ENCODE data around the gene TMEM203. TPM values are rescaled to one million over a fixed set of nuclear protein-coding genes. Genes with fewer than 3 reads are reported as not detected.

Gene TMEM203
- total and polyA plus RNA-seq, 9 donors, result 29.2 to 40.8 (median 37.5) TPM

- no peak overlapping the region for H3K27ac ChIP-seq
- TF ChIP-seq CTCF (IDR thresholded peaks at IDR 0.05) (no peak), EP300 (IDR thresholded peaks at IDR 0.05) (no peak), POLR2A (IDR thresholded peaks at IDR 0.05) (no peak)
- no peak overlapping the region for H3K4me3 ChIP-seq
- intact Hi-C loops (cut with DNase I), result no loop called here
- no peaks in the 10 kb centered on the region for H3K27me3 ChIP-seq
- H3K36me3 ChIP-seq, result no peaks in the 10 kb centered on the region
- no peak for DNase-seq
- H3K4me1 ChIP-seq (ENCODE audit: insufficient read depth), result peaks cover 15% of the 10 kb centered on the region
- 83 to 90% (median 85%) methylated on average over 33 to 35 of the region's 35 CpGs for WGBS, 3 donors
- no peaks in the 10 kb centered on the region for H3K9me3 ChIP-seq
Measured at GRCh38 chr9:137252555-137253506, 47.4 kb upstream of the TMEM203 start.

GRCh38 chr9:137251490-137252268, 46.2 kb upstream of the TMEM203 start:
- H3K27ac ChIP-seq, result no peak overlapping the region
- no peak overlapping the region for H3K4me3 ChIP-seq
- no peaks in the 10 kb centered on the region for H3K27me3 ChIP-seq
- peaks cover 15% of the 10 kb centered on the region for H3K4me1 ChIP-seq (ENCODE audit: insufficient read depth)
- TF ChIP-seq CTCF (IDR thresholded peaks at IDR 0.05), result no peak
- no peak for TF ChIP-seq EP300 (IDR thresholded peaks at IDR 0.05)
- TF ChIP-seq POLR2A (IDR thresholded peaks at IDR 0.05), result no peak
- no peaks in the 10 kb centered on the region for H3K9me3 ChIP-seq
- DNase-seq, result no peak
- WGBS, 3 donors, result 82 to 87% (median 86%) methylated on average over 21 to 22 of the region's 22 CpGs
- intact Hi-C loops (cut with DNase I), result no loop called here
- H3K36me3 ChIP-seq, result no peaks in the 10 kb centered on the region

GRCh38 chr9:137251194-137251461, 45.7 kb upstream of the TMEM203 start, which contains the start of gene STPG3:
Gene STPG3 (plus strand): TSS chr9:137251286. CDS start chr9:137251287, 1 bp downstream.
- H3K27me3 ChIP-seq, result no peaks in the 10 kb centered on the region
- no peak for TF ChIP-seq EP300 (IDR thresholded peaks at IDR 0.05)
- no peak for TF ChIP-seq POLR2A (IDR thresholded peaks at IDR 0.05)
- no peak for TF ChIP-seq CTCF (IDR thresholded peaks at IDR 0.05)
- intact Hi-C loops (cut with DNase I), result no loop called here
- DNase-seq, result no peak
- no peaks in the 10 kb centered on the region for H3K36me3 ChIP-seq
- 40 to 61% (median 57%) methylated on average over 4 of the region's 4 CpGs for WGBS, 3 donors
- no peak within 1 kb of the TSS for H3K27ac ChIP-seq
- no peak within 1 kb of the TSS for H3K4me3 ChIP-seq
- no peaks in the 10 kb centered on the region for H3K9me3 ChIP-seq
- H3K4me1 ChIP-seq (ENCODE audit: insufficient read depth), result peaks cover 9% of the 10 kb centered on the region

DNA sequence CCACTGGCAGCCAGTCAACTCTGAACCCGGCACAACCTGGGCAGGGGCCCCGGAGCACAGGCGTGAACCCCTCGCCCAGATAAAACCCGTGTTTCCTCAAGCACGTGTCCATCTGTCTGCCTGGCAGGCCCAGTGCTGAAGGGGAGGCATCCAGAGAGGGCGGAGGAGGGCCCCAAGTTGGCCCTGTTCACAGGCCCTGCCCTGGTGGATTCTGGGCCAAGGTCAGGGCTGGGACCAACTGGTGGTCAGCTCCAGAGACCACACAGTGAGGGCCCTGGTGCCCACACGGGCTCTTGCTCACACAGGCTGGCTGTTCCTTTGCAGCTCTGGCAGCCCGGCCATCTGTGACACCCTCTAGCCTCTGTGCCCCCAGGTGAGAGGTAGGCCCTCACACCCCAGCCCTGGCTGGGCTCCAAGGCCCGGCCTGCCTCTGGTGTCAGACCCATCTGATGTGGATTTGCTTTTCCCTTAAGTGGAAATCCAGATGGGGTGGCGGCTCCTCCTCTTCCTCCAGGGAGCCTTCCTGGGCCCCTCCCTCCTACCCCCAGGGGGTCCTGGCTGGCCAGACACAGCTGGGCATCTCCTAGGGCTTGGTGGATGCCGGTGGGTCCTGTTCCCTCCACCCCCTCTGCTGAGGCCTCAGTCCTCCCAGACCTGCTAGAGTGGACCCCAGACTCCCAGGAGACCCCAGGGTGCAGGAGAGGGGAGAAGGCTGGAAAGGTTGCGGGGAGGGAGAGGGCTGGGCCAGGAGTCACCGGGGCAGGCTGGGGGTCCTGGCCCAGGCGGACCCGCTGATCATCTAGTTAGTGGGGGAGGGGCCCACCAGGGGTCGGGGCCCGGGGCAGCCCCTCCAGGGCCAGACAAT, 45.1 kb upstream of the TMEM203 start:
- no peaks in the 10 kb centered on the region for H3K9me3 ChIP-seq
- no peaks in the 10 kb centered on the region for H3K36me3 ChIP-seq
- TF ChIP-seq POLR2A (IDR thresholded peaks at IDR 0.05) (no peak), EP300 (IDR thresholded peaks at IDR 0.05) (no peak), CTCF (IDR thresholded peaks at IDR 0.05) (no peak)
- 32 to 38% (median 37%) methylated on average over 16 to 18 of the region's 18 CpGs for WGBS, 3 donors
- no peak for DNase-seq
- no peaks in the 10 kb centered on the region for H3K27me3 ChIP-seq
- H3K4me3 ChIP-seq, result no peak overlapping the region
- peaks cover 5% of the 10 kb centered on the region for H3K4me1 ChIP-seq (ENCODE audit: insufficient read depth)
- intact Hi-C loops (cut with DNase I), result no loop called here
- no peak overlapping the region for H3K27ac ChIP-seq

All from ovary (tissue), 9 donors.